ENCODE results near the gene ZNHIT2.

Gene ZNHIT2

GRCh38 chr11:65118097-65118837 lies 766 bp upstream of the ZNHIT2 start:
- Histone ChIP-seq H2AFZ (ENCODE audit: low read depth, low read length) (no peak overlapping the region), H3K27ac (ENCODE audit: low read length) (0 out of 2 replicates have a peak overlapping the region, but pooled peaks have one; percentile 5), H3K9ac (ENCODE audit: low read length) (no peak overlapping the region), H3K27me3 (ENCODE audit: low read depth, low read length) (no peaks in the 10 kb centered on the region), H4K20me1 (ENCODE audit: insufficient read depth, low read length) (no peaks in the 10 kb centered on the region), H3K79me2 (ENCODE audit: low read length) (peaks cover 63% of the 10 kb centered on the region), H3K4me3 (ENCODE audit: low read length) (no peak overlapping the region), H3K4me2 (ENCODE audit: low read length) (no peak overlapping the region), H3K4me1 (ENCODE audit: low read length) (peaks cover 38% of the 10 kb centered on the region), H3K36me3 (replicated peaks; ENCODE audit: low read depth, low read length) (peaks cover 43% of the 10 kb centered on the region), H3K9me3 (ENCODE audit: insufficient read depth, low read length) (no peaks in the 10 kb centered on the region)
- TF ChIP-seq, protein P1, sequence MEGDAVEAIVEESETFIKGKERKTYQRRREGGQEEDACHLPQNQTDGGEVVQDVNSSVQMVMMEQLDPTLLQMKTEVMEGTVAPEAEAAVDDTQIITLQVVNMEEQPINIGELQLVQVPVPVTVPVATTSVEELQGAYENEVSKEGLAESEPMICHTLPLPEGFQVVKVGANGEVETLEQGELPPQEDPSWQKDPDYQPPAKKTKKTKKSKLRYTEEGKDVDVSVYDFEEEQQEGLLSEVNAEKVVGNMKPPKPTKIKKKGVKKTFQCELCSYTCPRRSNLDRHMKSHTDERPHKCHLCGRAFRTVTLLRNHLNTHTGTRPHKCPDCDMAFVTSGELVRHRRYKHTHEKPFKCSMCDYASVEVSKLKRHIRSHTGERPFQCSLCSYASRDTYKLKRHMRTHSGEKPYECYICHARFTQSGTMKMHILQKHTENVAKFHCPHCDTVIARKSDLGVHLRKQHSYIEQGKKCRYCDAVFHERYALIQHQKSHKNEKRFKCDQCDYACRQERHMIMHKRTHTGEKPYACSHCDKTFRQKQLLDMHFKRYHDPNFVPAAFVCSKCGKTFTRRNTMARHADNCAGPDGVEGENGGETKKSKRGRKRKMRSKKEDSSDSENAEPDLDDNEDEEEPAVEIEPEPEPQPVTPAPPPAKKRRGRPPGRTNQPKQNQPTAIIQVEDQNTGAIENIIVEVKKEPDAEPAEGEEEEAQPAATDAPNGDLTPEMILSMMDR (IDR thresholded peaks at IDR 0.05; ENCODE audit: low read depth, low read length): no peak
- no peak for TF ChIP-seq EZH2phosphoT487 (IDR thresholded peaks at IDR 0.05; ENCODE audit: low read depth)

DNA sequence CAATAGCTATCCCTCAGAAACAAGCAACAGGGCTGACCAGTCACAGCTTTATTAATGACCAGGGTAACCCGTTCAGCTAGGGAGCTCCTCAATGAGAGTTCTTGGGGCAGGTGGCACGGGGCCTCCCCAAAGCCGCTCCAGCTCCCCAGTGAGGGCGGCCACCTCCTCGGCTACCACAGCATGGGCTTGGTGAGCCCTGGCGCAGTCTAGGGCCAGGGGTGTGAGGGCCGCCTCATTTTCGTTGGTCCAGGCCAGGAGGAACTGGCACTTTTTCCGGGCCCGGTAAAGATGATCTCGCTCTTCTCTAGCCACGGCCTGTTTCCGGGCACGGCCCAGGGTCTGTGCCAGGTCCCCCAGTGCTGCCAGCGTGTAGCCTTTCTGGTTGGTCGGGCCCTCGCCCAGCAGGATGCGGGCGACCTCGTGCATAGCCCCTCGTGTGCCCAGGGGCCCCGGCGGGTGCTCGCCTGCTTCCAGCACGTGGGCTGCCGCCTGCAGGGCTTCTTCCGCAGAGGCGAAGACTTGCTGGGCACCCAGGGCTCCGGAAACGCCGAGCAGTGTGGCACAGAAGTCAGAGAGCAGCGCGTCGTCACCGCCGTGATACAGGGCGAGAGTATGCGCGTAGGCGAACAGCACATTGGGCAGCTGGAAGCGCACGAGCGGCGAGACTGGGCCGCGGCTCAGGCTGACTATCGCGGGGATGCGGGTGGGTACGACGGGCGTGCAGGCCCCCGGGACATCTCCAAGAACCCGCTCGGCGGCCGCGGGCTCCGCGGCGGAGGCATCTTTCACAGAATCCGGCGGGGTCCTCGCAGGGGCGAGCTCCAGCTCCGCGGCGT lies 913 bp downstream of the ZNHIT2 start:
- H3K27ac ChIP-seq (ENCODE audit: low read length): peak overlapping the region; percentile 59
- peak overlapping the region; percentile 62 for H3K4me2 ChIP-seq (ENCODE audit: low read length)
- H3K36me3 ChIP-seq (replicated peaks; ENCODE audit: low read depth, low read length): peaks cover 42% of the 10 kb centered on the region
- TF ChIP-seq, protein P1 (IDR thresholded peaks at IDR 0.05; ENCODE audit: low read depth, low read length): no peak
- no peak for TF ChIP-seq EZH2phosphoT487 (IDR thresholded peaks at IDR 0.05; ENCODE audit: low read depth)
- no peaks in the 10 kb centered on the region for H3K27me3 ChIP-seq (ENCODE audit: low read depth, low read length)
- H3K4me1 ChIP-seq (ENCODE audit: low read length): peaks cover 37% of the 10 kb centered on the region
- H4K20me1 ChIP-seq (ENCODE audit: insufficient read depth, low read length): no peaks in the 10 kb centered on the region
- no peak overlapping the region for H2AFZ ChIP-seq (ENCODE audit: low read depth, low read length)
- H3K79me2 ChIP-seq (ENCODE audit: low read length): peaks cover 53% of the 10 kb centered on the region
- H3K9me3 ChIP-seq (ENCODE audit: insufficient read depth, low read length): no peaks in the 10 kb centered on the region
- H3K4me3 ChIP-seq (ENCODE audit: low read length): peak overlapping the region; percentile 79
- peak overlapping the region; percentile 68 for H3K9ac ChIP-seq (ENCODE audit: low read length)

DNA sequence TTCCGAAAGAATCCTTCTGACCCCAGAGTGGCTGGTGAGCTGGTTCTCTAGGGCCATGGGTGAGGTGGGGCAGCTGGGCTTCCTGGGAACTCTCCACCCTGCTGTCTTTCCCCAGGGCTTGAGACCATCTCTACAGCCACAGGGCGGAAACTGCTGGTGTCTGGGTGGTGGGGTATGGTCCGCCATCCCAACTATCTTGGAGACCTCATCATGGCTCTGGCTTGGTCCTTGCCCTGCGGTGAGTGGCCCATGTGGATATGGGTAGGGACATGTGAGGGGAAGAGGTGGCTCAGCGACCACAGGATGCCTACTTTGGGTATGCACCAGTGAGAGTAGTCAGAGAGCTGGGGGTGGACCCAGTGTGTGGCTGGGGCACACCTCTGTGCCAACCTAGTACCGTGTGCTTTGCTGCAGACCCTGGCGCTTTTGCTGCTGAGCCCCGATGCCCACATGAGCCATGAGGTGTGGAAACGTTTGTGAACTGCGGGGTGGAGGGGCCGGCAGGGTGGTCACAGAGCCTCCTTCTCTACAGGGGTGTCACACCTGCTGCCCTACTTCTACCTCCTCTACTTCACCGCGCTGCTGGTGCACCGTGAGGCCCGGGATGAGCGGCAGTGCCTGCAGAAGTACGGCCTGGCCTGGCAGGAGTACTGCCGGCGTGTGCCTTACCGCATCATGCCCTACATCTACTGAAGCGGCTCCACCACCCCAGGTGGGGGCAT lies 2.0 kb downstream of the ZNHIT2 start:
- Histone ChIP-seq H3K9me3 (ENCODE audit: insufficient read depth, low read length) (no peaks in the 10 kb centered on the region), H3K4me2 (ENCODE audit: low read length) (no peak overlapping the region), H3K27ac (ENCODE audit: low read length) (no peak overlapping the region), H3K79me2 (ENCODE audit: low read length) (peaks cover 42% of the 10 kb centered on the region), H2AFZ (ENCODE audit: low read depth, low read length) (no peak overlapping the region), H3K4me1 (ENCODE audit: low read length) (peaks cover 37% of the 10 kb centered on the region), H4K20me1 (ENCODE audit: insufficient read depth, low read length) (peaks cover 5% of the 10 kb centered on the region), H3K36me3 (replicated peaks; ENCODE audit: low read depth, low read length) (peaks cover 32% of the 10 kb centered on the region), H3K27me3 (ENCODE audit: low read depth, low read length) (no peaks in the 10 kb centered on the region), H3K4me3 (ENCODE audit: low read length) (no peak overlapping the region), H3K9ac (ENCODE audit: low read length) (no peak overlapping the region)
- TF ChIP-seq, protein P1 (IDR thresholded peaks at IDR 0.05; ENCODE audit: low read depth, low read length): no peak
- TF ChIP-seq EZH2phosphoT487 (IDR thresholded peaks at IDR 0.05; ENCODE audit: low read depth): no peak
